Endodermal cell (in vitro differentiated cells): ENCODE measurements around the gene TNFSF18. TPM values are rescaled to one million over a fixed set of nuclear protein-coding genes. Genes with fewer than 3 reads are reported as not detected.

Experiments used
- DNase-seq: peaks from one replicate; pipeline ENCODE4 v3.0.0-alpha.2; 2017
- H3K27ac ChIP-seq: 2 replicates; pipeline ENCODE4 v1.5.1; 2013; ENCODE audit warnings: mild to moderate bottlenecking, low read depth, low read length, moderate library complexity
- H3K27me3 ChIP-seq: 2 replicates; pipeline ENCODE4 v1.6.1; 2013; ENCODE audit warnings: mild to moderate bottlenecking, low read length, moderate library complexity; ENCODE audit not compliant: insufficient read depth, control insufficient read depth, poor library complexity, severe bottlenecking
- H3K36me3 ChIP-seq: 2 replicates; pipeline ENCODE4 v1.7.0; 2013; ENCODE audit warnings: mild to moderate bottlenecking, low read length, moderate library complexity; ENCODE audit not compliant: control insufficient read depth, insufficient read depth
- H3K4me1 ChIP-seq: one replicate; pipeline ENCODE4 v1.7.0; 2013; ENCODE audit warnings: low read length; ENCODE audit not compliant: control insufficient read depth, insufficient read depth
- H3K4me3 ChIP-seq: 2 replicates; pipeline ENCODE4 v1.5.1; 2013; ENCODE audit warnings: mild to moderate bottlenecking, low read length, moderate library complexity
- H3K9ac ChIP-seq: 2 replicates; pipeline ENCODE4 v1.6.1; 2013; ENCODE audit warnings: mild to moderate bottlenecking, low read length, moderate library complexity; ENCODE audit not compliant: poor library complexity, severe bottlenecking; ENCODE audit errors: extremely low read depth
- H3K9me3 ChIP-seq: 2 replicates; pipeline ENCODE4 v1.6.1; 2013; ENCODE audit warnings: mild to moderate bottlenecking, low read length, moderate library complexity; ENCODE audit not compliant: control insufficient read depth
- H3K27ac Mint-ChIP-seq: 2 replicates; pipeline ENCODE4 v1.8.0; 2020; ENCODE audit warnings: mixed read lengths
- H3K27me3 Mint-ChIP-seq: 2 replicates; pipeline ENCODE4 v1.8.0; 2021; ENCODE audit warnings: mild to moderate bottlenecking, mixed read lengths; ENCODE audit not compliant: insufficient read depth
- H3K36me3 Mint-ChIP-seq: 2 replicates; pipeline ENCODE4 v1.8.0; 2020; ENCODE audit warnings: low read depth, mixed read lengths
- H3K4me1 Mint-ChIP-seq: 2 replicates; pipeline ENCODE4 v1.8.0; 2020; ENCODE audit warnings: mixed read lengths
- H3K4me3 Mint-ChIP-seq: 2 replicates; pipeline ENCODE4 v1.8.0; 2020; ENCODE audit warnings: mild to moderate bottlenecking, moderate library complexity, mixed read lengths
- H3K9me3 Mint-ChIP-seq: 2 replicates; pipeline ENCODE4 v1.8.0; 2020; ENCODE audit warnings: mild to moderate bottlenecking, mixed read lengths
- WGBS, 2 experiments: methylation state at CpG; one replicate each; pipeline versions ENCODE4 v1.1.5 to v1.1.7; 2013; ENCODE audit warnings: missing lambda C conversion rate in 2 of 2, mixed read lengths in 1 of 2; ENCODE audit not compliant: insufficient coverage in 1 of 2, insufficient read length in 1 of 2; 5-methylcytosine and 5-hydroxymethylcytosine counted together
- total RNA-seq, 2 donors: library from RNA; stranded (reverse); fragmentation: NEBNext Ultra II Directional in 1 of 2; extraction: Animal tissue kit (Norgen Biotek cat#: 25700) in 1 of 2; gene quantifications; 2 replicates in 1 of 2; 3 replicates in 1 of 2; pipeline ENCODE4 v1.2.1, GENCODE V29; 2021
- TF ChIP-seq, protein P1 (sequence below): fragments of 200-600 bp; sonication (generic); conservative IDR thresholded peaks from 2 replicates; pipeline ENCODE4 v1.5.0; 2021; ENCODE audit warnings: antibody characterized with exemption, mild to moderate bottlenecking

The TNFSF18 gene
- total RNA-seq, 2 donors from 2014 or later, result not detected

DNA sequence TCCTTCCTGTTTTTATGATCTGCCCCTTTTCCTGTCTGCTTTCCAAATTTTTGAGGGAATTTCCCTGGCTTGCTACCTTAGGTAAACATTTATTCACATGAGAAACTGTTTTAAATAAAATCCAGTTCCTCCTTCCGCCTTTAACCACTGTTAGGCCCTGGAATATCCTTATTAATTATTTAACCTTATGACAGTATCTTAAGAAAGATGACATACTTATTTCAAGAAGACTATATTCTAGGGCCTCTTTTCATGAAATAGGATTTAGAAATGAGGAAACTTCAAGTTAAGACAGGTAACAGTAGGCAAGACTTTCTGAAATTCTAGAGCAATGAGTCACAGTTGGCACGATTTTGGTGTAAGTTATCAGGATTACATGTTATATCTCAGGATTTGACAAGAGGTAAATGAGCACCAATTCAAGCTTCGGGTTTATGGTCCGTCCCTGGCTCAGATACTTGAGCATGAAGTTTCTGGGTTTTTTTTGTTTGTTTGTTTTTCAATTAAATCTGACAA, 2.0 kb upstream of the TNFSF18 start:
- no peaks in the 10 kb centered on the region for H3K27me3 Mint-ChIP-seq
- WGBS, 2 experiments, result 67 to 89% methylated on average over 1 to 4 of the region's 4 CpGs
- H3K4me3 Mint-ChIP-seq, result no peak overlapping the region
- no peak for DNase-seq
- H3K36me3 ChIP-seq, result no peaks in the 10 kb centered on the region
- no peak overlapping the region for H3K4me3 ChIP-seq
- no peak overlapping the region for H3K27ac Mint-ChIP-seq
- H3K36me3 Mint-ChIP-seq, result no peaks in the 10 kb centered on the region
- H3K4me1 ChIP-seq, result peaks cover 10% of the 10 kb centered on the region
- peaks cover 1% of the 10 kb centered on the region for H3K4me1 Mint-ChIP-seq
- H3K27me3 ChIP-seq, result no peaks in the 10 kb centered on the region
- H3K9me3 ChIP-seq, result no peaks in the 10 kb centered on the region
- no peak overlapping the region for H3K27ac ChIP-seq
- TF ChIP-seq, protein P1, sequence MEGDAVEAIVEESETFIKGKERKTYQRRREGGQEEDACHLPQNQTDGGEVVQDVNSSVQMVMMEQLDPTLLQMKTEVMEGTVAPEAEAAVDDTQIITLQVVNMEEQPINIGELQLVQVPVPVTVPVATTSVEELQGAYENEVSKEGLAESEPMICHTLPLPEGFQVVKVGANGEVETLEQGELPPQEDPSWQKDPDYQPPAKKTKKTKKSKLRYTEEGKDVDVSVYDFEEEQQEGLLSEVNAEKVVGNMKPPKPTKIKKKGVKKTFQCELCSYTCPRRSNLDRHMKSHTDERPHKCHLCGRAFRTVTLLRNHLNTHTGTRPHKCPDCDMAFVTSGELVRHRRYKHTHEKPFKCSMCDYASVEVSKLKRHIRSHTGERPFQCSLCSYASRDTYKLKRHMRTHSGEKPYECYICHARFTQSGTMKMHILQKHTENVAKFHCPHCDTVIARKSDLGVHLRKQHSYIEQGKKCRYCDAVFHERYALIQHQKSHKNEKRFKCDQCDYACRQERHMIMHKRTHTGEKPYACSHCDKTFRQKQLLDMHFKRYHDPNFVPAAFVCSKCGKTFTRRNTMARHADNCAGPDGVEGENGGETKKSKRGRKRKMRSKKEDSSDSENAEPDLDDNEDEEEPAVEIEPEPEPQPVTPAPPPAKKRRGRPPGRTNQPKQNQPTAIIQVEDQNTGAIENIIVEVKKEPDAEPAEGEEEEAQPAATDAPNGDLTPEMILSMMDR, result no peak
- H3K9me3 Mint-ChIP-seq, result no peaks in the 10 kb centered on the region
- no peak overlapping the region for H3K9ac ChIP-seq

DNA sequence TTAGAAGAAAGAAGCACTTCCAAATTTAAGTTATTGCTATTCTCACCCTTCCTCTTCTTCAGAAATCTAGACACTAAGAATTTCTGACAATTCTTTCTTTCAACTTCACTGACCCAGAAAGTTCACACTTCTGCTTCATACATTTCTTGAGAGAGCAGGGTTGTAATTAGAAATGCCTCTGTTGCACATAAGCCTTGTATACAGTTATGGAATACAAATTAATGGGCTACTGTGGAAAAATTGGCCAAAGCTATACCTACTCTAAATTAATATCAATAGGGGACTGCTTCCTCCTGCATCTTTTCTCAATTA, 1.5 kb downstream of the TNFSF18 start:
- Histone ChIP-seq H3K27me3 (no peaks in the 10 kb centered on the region), H3K4me3 (no peak overlapping the region), H3K27ac (no peak overlapping the region), H3K9ac (no peak overlapping the region), H3K9me3 (no peaks in the 10 kb centered on the region), H3K36me3 (no peaks in the 10 kb centered on the region), H3K4me1 (peaks cover 10% of the 10 kb centered on the region)
- Mint-ChIP-seq H3K27me3 (no peaks in the 10 kb centered on the region), H3K4me1 (peaks cover 1% of the 10 kb centered on the region), H3K9me3 (no peaks in the 10 kb centered on the region), H3K4me3 (no peak overlapping the region), H3K36me3 (no peaks in the 10 kb centered on the region), H3K27ac (no peak overlapping the region)
- no peak for DNase-seq
- TF ChIP-seq, protein P1, result no peak

DNA sequence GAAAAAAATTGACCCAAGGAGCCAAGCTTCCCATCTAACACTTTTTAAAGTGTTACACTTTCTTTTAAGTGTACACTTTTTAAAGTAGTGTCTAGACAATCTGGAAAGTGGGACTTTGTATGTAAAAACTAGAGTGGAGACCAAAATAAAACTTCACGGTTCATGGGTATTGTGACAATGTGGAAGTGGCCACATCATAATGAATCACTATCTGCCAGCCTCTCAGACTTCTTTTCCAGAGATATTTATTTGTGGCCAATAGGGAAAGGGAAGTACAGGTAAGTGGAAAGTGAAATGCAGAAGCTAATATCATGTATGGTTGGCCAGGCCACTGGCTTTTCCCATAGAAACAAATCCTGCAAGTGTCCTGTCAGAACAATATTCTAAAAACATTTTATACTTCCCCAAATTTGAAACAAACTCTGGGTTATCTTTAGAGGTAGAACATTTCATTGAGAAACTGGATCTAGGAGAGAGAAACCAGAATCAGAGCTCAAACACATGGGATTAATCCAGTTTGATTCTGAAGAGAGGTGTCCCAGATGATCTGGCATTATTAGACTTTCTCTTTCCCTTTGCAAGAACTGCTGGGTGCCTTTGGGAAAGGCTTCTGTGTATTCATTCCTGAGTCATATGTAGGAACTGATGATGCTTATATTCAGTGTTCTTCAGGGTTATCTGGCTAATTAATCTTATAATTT, 2.0 kb downstream of the TNFSF18 start:
- Mint-ChIP-seq H3K9me3 (no peaks in the 10 kb centered on the region), H3K27me3 (no peaks in the 10 kb centered on the region)
- H3K9ac ChIP-seq, result no peak overlapping the region

More for the DNA sequence above, 2.0 kb downstream of the TNFSF18 start:
- no peak for DNase-seq
- Mint-ChIP-seq H3K27ac (no peak overlapping the region), H3K36me3 (no peaks in the 10 kb centered on the region), H3K4me1 (peaks cover 1% of the 10 kb centered on the region), H3K4me3 (no peak overlapping the region)
- WGBS, 2 experiments, result 100% methylated on average over 1 of the region's 1 CpG; no CpG with 5 or more reads in 1 of the 2 experiments
- Histone ChIP-seq H3K4me3 (no peak overlapping the region), H3K27me3 (no peaks in the 10 kb centered on the region), H3K9me3 (no peaks in the 10 kb centered on the region), H3K27ac (no peak overlapping the region), H3K36me3 (no peaks in the 10 kb centered on the region), H3K4me1 (peaks cover 10% of the 10 kb centered on the region)
- TF ChIP-seq, protein P1, result no peak
